Middle frontal gyrus (tissue), 1 donor: Measurements from ENCODE around the gene TGM1.
A peak's percentile ranks its signal among the peaks of the same experiment; 100 is the strongest.

Experiments used
- DNase-seq: peaks from one replicate; pipeline ENCODE4 v3.0.0-alpha.2; 2015; ENCODE audit warnings: low spot score; ENCODE audit errors: extremely low spot score

Gene TGM1

DNA sequence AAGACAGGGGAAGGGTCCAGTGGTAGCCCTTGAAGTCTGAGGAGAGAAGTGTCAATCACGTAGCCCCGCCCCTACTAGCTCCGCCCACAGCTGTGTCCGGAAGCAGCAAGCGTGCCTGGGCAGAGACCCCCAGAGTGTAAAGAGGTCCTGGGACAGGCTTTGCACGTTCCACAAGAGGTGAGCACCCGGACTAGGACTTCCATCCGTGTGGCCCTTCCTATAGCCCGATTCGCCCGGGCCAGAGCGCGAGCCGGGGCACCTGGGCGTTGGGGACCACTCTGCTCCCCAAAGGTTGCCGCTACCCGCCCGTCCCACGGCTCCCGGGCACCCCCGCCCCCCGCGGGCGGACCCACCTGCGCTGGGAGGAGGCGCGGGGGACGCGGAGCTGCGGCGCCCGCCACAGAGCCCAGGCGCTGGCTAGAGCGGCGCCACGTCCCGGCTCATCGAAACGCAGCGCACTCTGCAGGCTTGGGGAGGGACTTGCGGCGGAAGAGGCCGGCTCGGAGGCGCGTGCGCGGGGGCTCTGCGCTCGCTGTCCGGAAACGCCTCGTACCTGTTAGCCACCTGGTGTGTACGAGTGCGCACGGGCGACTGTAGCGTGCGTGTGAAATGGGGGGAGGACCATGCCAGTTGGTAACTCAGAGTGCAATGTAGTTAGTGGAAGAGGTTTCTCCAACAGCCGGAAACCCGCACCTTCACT, 8.3 kb upstream of the TGM1 start, which contains the start of gene RABGGTA:
Gene RABGGTA, minus strand, starts transcription at position 464 of the 700 bp plus-strand sequence. CDS start 482 bp downstream, outside the sequence.
- peak; percentile 76 for DNase-seq

DNA sequence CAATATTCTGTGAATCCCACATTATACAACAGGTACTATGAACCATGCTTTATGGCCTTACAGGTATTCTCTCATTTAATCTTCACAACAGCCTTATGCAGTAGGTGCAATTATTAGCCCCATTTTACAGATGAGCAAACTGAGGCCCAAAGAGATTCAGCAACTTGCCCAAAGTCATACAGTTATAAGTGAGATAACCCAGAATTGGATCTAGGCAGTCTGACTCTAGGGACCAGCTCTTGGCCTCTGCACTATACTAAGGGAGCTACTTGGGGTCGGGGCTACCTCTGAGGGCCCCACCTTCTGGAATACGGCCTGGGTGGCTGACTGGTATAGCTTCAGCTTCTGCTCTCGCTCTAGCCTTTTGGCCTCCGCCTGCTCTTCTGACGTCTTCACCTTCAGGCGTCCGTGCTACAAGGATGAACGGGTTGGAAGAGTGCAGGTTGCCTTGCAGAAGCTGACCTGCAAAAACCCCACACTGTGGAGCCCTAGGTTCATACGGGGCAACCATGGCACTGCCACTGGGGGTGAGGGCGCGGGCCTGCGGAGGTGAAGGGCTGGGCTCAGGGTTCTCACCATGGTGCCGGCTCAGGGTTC, 7.7 kb upstream of the TGM1 start:
- DNase-seq: no peak

DNA sequence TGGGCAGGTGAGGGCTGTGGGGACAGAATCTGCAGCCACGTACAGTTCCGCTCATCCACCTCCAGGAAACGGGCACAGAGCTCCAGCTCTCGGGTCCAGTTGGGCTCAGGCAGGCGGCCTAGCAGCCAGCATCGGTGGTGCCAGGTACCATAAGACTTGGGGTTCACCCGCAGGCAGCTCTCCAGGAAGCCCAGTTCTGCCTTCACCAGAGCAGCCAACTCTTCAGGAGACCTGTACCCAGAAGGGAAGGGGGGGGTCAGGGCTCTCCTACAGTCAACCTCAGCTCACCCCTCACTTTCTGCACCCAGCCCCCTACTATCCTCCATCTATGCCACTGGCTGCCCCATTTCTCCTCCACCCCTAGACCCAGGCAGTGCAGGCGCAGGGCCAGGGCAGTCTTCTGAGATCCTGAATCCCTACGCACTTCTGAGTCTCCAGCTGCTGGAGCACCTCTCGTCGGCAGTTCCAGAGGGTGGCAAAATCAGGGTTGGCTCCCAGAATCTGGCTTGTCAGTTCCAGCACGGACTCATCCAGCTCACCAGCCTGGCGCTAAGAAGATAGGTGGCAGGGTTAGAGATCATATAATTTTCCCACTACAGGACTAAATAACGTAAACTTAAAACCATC, 7.0 kb upstream of the TGM1 start:
- DNase-seq: no peak

DNA sequence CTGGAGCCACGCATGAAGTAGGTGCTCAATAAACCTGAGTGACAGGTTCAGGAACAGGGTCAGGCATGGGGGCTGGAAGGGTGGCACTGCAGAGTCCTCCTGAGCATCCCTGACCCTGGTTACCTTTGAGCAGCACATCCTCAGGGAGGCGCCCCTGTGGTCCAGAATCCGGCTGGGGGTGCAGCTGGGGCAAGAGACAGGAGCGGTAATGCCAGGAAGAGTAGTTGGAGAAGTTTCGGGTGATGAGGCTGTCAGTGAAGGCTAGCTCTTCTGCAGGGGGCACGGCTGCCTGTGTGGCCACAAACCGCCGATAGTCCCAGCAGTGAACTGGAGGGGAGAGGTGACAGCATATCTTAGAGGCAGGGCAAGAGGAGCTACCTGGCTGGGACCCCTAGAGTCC, 6.4 kb upstream of the TGM1 start:
- no peak for DNase-seq

DNA sequence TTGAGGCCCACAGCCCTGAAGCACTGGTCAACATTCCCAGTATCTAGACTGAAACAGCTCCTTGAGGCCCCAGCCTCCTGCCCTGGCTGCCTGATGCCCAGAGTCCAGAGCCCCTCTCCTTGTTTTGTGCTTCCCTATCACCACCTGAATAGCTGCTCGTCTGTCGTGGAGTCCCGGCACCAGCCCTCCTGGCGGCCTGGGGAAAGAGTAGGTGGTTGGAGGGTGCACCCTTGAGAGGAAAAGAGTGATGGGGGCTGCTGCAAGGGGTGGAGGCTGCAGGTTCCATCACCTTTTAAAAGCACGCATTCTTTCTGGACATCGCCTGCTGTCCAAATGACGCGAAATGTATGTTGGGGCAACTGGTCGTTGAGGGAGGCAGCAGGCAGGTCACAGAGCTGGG, 5.2 kb upstream of the TGM1 start:
- DNase-seq: no peak

DNA sequence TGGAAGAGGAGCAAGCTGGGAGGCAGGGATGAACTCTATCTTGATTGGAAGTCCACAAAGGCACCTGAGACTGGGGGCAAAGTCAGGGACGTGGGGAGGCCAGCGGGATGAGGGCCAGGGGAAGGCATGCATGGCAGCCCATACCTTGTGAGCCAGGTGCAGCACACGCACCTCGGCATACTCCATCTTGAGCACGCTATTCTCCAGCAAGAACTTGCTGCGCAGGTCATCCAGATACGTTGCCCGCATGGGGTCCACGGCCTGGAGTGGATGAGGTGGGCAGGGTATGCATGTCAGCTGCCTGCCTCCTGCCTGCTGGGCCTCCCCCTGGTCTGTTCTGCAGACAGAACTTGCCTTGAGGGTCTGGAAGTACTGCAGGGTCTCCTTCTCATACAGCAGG, 4.5 kb upstream of the TGM1 start:
- DNase-seq: no peak

DNA sequence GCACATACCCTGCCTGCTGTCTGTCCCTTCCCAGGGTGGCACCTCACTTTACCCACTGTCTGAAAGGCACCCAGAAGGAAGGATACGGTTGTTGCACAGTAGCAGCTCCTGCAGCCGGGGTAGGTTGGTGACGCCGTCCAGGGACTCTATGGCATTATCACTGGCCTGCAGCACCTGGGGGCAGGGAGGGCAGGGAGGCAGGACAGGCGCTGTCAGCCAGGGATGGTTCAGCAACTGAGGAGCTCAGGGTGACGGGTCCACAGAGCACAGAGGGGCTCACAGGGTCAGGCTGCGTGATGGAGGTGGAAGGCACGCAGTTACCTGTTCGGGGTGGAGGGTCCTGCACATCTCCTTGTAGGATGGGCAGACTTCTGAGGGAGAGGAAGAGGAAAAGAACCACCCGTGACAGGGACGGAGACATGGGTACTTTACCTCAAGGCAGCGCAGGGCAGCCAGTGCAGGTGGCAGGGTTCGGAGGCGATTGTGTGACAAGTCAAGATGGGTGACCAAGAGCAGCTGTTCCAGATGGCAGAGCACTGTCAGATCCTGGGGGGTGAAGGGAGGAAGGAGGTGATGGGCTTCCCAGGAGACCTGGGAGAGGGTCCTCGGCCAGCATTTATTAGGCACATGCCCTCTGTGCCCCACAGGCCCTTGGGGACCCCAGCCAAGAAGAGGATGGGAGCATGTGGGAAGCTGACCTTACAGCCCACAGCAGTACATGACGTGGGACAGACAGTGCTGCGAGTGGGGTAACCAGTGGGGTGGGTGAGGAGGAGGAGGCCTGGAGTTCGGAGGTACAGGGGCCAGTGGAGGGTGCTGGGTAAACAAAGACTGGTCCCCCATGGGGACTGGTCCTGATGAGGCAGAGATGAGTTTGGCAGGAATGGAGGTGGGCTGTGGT, 3.6 kb upstream of the TGM1 start:
- DNase-seq: no peak

DNA sequence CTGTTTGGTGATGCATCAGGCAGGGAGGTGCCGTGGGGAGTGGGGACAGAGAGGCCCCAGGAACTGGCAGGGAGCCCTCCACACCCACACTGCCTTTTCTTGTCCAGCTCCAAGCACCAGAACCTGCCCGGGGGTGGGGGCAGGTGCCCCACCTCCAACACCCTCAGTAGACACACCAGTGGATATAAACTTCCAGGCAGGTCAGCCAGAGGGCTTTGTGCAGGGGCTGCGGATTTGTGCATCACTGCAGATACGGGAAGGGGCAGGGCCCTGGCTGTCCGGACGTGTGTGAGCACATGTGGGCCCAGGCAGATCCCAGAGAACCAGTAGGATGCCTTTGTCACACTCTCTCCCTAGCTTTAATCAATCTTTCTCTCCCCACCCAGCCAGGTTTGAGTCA, 1.3 kb upstream of the TGM1 start:
- DNase-seq: no peak

DNA sequence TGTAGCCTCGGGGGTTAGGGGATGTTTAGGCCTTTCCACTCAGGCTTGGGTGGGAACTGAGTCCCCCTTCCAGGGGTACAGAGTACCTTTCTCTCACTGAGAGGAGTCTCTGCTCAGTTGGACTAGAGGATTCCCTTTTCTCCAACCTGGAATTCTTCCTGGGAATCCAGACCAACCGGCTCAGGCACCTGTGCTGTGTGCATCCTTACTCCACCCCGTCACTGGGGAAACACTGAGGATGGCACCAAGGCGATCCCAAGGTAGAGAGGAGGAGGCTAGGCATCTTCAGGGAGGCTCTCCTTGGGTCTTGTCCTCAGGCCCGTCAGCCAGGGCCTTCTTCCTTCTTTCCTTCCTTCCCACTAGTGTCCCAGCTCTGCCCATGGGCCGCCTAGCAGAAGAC, 871 bp upstream of the TGM1 start:
- DNase-seq: no peak

DNA sequence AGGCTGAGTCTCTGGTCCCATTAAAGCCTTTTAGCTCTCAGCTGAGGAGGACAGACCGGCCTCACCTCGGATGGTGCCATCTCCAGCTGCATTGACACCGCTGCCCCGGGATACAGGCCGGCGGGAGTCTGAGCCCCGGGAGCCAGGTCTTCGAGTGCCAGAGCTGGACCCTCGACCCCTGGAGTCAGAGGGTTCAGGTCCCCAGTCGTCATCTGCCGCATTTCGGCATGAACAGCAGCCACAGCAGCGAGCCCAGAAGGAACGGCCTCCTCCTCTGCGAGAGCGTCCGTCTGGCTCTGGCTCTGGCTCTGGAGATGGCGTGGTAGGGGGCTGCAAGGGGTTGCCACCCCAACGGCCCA, 1.0 kb downstream of the TGM1 start:
- no peak for DNase-seq

DNA sequence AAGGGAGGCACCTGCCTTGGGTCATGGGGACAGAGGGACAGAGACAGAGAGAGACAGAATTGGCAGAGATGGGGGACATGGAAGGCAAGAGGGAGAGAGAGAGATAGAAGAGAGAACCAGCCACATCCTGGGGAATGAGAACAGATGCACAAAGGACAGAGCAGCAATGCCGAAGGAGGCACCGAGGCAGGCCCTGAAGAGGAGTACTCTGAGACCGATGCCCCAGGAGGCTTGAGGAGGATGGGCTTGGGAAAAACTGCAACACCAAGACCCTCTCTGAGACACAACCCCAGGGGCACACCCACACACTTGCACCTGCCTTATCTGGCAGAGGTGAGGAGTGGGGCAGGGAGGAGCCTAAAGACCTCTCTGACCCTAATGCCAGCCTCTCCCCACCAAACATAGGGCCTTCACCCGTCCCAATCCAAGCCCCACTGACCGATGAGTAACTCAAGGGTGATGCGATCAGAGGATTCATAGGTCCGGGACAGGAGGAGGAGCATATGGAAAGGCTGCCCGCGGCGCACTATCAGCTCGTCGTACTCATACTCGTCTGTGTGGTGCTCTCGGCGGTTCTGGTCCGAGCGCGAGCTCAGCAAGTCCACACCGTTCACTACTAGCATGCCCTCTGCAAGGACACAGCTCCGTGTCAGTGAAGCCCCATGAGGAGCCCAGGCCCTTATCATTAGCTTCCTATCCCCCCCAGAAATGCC, 1.6 kb downstream of the TGM1 start:
- DNase-seq: no peak

DNA sequence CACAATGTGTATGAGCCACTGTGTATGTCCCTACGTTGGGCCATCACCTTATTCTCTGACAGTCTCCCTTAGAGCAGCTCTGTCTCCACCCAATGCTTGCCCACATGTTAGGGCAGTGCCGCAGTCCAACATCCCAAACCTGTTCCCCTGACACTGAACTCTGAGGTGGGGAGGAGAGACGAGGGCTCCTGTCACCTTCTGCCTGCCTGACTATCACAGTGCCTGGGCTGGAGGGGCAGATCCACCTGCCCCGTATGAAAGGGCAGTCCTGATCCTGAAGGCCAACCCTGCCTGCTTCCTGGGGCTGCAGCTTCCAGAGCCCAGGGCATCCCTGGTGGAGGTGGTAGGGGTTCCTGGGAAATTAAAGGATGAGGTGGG, 2.2 kb downstream of the TGM1 start:
- no peak for DNase-seq

DNA sequence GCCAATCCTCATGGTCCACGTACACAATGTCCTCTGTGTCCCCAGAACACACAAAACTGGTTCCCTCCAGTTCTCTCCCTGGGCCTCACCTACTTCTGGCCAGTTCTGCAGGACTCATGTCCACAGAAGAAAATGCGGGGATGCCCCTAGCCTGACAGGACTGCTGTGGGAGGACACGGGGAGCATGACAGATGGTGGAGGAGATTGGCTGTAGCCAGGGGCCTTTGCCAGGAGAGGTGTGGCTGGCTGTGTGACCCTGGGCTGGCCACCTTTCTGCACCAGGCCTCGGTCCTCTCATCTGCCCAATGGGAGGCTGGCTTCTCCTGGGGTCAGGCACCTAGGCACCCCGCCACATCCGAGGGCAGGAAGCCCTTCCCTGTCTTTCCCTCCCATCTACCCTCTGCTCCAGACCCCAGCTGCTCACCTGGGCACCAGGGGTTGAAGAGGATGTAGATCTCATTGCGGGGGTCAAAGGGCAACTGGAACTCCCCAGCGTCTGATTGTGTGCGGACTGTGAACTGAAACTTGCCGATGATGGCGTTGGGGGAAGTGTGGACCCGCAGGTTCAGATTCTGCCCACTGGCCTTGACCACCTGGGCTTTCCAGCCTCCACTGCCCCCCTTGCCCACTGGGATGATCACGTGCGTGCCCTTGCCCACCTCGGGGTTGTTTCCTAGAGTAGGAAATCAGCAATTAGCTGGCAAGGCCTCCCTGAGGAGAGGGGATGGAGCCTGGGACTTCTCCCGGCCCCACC, 2.8 kb downstream of the TGM1 start:
- DNase-seq: no peak

DNA sequence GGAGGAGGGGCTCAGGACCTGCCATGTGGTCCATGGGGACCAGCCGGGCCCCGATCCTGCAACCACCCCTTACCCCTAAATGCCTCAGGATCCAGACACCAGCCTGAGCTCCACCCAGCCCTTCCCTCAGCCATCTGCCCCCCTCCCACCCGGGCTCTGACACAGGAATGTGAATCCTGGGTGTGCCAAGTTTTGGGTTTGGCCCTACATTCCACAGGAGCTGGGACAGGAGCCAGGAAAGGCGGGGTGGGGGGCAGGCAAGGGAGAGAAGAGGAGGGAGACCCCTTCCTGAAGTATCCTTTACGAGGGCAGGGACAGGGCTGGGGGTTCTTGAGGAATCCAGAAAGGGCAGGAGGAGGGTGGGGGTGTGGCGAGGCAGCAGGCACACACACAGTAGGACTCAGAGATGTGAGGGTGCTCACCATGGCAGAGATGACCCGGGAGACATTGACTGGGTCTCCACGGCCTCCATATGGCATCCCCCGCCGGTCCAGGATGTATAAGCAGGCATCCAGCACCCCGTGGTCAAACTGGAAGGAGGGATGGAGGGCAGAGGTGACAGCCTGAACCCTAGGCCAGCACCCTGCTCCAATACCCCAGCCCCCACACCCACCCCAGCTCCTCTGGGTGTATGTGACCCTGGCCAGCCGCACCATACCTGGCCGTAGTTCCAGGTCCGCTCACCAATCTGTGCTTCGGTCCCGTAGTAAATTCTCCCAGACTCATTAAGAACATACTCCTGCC, 3.5 kb downstream of the TGM1 start:
- DNase-seq: no peak

DNA sequence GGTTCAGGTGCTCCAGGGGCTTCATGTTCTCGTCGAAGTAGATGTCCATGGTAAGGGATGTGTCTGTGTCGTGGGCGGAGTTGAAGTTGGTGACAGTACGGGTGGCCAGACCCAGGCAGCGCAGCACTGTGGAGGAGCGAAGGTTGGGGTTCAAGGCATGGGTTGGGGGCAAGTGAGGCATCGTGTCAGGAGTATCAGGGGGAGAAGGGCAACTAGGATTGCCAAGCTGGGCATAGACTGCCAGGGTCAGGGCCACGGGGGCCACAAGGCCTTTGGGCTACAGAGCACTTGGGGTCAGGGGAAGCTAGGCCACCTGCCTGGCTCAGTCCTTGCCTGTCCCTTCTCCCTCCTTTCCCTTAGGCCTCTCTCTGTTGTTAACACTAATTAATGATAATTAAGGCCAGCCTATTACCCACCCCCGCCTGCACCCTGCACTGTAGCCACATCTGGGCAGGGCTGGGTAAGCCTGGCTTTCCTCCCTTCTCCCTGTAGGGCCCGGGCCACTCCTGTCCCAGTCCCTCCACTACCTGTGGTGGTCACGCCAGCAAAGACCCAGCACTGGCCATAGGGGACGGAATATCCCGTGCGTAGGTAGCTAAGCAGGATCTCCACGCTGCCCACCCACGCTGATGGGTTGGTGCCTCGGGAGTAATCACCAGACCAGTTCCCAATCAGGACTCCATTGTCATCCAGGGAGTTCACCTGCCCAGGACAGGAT, 4.3 kb downstream of the TGM1 start:
- no peak for DNase-seq

DNA sequence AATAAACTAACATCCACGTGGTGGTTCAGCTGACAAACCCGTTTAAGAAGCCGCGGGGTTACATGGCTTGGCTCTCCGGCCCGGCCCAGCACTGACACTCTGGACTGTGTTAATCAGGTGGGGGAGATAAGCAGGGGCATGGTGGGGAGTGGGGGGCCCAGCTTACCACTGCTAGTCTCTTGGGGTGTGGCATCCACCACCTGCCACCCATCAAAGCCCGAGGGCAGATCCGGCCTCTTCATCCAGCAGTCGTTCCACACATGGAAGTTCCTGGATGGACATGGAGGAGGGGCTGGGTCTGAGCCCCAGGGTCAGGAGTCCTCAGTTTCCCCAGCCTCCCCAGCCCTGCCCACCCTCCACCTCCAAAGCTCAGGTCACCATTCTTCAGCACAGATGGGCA, 4.9 kb downstream of the TGM1 start:
- no peak for DNase-seq

DNA sequence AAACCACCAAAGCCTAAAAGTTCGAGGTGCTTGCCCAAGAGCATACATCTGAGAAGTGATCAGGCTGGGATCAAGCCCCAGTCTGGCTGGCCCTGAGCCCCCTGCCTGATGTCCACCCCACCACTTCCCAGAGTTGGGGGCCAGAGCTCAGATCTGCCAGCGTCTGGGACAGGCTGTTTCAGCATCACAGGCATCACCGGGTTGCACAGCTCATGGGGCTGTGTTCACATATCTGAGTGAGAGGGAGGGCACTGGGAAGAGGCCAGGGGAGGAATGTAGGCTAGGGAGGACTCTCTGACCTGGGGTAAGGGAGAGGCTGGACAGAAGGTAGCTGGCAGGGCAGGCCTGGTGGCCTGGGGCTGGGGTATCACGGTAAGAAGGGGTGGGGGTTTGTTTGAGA, 6.0 kb downstream of the TGM1 start:
- no peak for DNase-seq

DNA sequence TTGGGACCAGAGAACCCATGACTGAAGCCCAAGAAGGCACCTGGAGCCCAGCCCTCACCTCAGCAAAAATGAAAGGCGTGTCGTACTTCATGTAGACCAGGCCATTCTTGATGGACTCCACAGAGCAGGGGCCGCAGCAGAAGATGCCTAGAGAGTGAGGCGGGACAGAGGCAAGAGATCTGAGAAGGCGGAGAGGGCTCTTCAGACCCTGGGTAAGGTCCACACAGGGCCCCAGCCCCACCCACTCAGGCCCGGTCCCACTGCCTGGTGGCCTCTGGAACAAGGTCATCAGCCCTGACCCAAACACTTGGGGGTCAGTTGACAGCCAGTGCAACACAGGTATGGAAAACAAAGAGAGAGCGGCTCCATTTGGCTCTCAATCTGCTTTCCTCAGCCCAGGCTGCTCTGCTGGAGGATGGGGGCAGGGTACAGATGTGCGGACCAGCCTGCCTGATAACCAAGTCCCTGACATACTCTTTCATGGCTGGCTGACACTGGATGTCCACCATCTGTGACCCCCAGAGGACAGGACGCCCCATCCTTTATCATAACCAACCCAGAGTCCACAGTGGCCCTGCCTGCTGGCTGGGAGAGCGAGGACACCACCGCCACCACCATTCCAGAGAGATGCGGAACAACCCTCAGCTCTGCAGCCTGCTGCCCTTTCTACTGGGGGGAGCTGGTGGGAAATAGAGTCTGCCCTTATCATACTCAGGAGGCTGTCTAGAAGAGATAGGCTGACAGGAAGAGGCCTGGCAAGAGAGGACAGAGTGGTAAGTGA, 6.9 kb downstream of the TGM1 start:
- DNase-seq: no peak

DNA sequence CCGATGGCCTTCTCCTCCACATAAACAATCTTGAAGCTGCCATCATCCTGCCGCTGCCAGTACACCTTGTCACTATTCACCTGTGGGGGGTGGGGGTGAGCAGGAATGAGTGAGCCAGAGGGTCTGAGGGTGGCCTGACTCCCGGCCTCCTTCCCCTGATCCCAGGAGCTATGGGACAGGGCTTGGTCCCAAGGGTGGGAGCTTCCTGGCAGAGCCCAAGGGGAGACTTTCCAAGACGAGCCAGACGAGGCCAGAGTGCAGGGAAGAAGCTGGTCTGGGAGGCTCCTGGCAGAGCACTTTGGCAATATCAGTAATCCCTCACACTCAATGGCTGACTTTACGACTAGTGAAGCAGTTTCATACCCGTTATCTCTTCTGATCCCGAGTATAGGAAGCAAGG, 7.5 kb downstream of the TGM1 start:
- no peak for DNase-seq
